Renal cortical epithelial cell (primary cell): ENCODE data around the gene ACOT2. TPM values are rescaled to one million over a fixed set of nuclear protein-coding genes. Genes with fewer than 3 reads are reported as not detected.
A peak's percentile ranks its signal among the peaks of the same experiment; 100 is the strongest.
"Not testable (repeated sequence)": the region's sequence is repeated elsewhere in the genome, so short reads cannot be mapped to it uniquely, and the experiment has no call there.

Experiments used
- DNase-seq: peaks from one replicate; pipeline ENCODE4 v3.0.0-alpha.2; 2011; ENCODE audit warnings: low read depth
- total RNA-seq: library from RNA; depleted of rRNA; stranded (reverse); fragments of >200 nt; gene quantifications from 2 replicates; pipeline ENCODE4 v1.2.3, GENCODE V29; 2014

The ACOT2 gene, protein sequence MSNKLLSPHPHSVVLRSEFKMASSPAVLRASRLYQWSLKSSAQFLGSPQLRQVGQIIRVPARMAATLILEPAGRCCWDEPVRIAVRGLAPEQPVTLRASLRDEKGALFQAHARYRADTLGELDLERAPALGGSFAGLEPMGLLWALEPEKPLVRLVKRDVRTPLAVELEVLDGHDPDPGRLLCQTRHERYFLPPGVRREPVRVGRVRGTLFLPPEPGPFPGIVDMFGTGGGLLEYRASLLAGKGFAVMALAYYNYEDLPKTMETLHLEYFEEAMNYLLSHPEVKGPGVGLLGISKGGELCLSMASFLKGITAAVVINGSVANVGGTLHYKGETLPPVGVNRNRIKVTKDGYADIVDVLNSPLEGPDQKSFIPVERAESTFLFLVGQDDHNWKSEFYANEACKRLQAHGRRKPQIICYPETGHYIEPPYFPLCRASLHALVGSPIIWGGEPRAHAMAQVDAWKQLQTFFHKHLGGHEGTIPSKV
- total RNA-seq: 20.8 and 36.7 TPM in 2 replicates

DNA sequence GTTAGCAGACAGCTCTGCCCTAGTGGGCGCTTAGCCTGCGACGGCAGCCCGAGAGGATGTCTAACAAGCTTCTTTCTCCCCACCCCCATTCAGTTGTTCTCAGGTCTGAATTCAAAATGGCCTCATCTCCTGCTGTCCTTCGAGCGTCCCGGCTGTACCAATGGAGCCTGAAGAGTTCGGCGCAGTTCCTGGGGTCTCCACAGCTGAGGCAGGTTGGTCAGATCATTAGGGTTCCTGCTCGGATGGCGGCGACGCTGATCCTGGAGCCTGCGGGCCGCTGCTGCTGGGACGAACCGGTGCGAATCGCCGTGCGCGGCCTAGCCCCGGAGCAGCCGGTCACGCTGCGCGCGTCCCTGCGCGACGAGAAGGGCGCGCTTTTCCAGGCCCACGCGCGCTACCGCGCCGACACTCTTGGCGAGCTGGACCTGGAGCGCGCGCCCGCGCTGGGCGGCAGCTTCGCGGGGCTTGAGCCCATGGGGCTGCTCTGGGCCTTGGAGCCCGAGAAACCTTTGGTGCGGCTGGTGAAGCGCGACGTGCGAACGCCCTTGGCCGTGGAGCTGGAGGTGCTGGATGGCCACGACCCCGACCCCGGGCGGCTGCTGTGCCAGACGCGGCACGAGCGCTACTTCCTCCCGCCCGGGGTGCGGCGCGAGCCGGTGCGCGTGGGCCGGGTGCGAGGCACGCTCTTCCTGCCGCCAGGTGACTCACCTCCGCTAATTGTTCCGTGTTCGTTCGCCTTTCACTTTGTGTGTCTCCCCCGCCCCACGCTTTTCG, at the start of gene ACOT2:
Gene ACOT2 (plus strand): TSS at position 29 of the 774 bp plus-strand sequence. CDS start 28 bp downstream, at position 57.
- DNase-seq: peak; percentile 82

DNA sequence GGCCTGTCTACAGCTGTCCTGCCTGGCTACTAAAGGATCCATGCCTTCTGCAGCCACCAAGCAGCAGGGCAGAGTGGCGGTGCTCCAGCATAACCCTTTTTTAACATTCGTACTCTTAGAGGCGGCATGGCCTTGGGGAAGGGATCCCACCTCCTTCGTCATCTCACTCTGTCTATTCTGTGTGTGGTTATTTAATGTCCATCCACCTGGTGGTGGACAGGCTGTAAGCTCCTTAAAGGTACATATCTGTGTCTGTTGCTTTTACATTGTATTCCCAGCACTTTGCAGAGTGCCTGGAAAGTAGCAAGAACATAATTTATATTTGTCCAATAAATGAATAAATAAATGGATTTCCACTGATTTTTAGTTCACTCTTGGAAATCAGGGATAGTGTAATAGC, 47.8 kb upstream of the ACOT2 start:
- no peak for DNase-seq

DNA sequence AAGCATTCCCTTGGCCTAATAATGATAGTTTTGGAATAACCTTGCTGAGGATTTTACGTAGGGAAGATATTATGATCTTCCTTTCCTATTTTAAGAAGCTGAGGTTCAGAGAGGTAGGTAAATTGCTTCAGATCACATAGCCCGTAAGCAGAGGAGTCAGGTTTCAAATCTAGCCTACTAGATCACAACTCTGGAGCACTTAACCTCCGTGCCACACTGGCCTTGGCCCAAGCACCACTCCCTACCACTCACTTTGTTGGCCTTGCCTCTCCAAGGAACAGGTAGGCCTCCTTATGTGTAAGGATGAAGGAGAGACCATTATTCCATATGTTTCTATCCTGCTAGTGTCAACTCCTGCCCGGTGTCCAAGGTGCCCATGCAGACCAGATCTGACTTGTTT, 44.5 kb upstream of the ACOT2 start:
- no peak for DNase-seq

DNA sequence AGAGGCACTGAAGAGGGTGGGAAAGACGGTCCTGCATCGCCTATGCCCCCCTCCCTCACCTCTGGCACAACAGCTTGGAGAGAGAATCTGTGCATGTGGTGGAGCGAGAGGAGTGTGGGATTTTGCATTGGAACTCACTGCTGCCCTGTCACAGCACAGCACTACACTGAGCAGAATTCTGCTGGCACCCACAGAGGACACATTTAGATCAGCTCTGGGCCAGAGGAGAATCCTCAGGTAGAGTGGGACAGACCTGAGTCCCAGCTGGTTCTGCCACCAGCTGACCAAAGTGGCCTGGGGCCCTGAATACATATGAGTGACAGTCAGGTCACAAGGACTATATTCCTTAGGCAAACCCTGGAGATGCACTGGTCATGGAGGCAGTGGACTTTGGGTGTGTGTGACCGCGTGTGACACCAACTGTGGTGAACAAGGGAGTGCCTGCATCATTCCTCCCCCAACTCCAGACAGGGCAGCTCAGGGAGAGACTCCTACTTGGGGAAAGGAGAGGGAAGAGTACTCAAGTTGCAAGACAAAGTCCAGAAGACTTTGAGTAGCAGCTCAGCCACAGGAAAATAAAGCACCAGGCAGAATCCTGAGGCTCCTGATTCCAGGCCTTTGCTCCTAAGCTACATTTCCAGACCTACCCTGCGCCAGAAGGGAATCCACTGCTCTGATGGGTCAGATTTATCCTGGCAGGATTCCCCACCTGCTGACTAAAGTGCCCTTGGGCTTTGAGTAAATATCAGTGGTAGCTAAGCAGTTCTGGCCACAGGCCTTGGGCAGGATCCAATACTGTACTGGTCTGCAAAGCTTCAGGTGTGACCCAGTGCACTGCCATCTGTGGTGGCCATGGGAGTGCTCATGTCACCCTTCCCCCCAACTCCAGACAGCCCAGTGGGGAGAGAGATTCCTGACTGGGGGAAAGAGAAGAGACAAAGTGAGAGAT, 42.7 kb upstream of the ACOT2 start:
- DNase-seq: peak; percentile 36

DNA sequence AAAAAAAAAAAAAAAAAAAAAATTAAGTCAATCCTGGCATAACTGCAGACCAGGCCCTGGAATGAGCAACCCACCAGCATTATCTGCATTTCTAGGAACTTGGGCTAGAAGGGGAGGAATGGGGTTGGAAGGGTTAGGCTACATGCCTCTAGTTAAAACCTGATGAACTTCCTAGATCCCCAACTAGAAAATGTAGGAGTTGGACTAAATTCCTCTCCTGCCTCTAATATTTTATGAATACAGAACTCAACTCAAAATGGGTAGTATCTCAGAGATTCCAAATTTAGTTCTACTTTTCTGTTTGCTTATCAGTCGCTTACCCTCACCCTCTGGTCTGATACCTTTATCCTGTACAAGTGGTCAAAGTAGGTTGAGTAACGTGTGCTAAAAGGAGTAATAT, 39.7 kb upstream of the ACOT2 start:
- not testable (repeated sequence) for DNase-seq

DNA sequence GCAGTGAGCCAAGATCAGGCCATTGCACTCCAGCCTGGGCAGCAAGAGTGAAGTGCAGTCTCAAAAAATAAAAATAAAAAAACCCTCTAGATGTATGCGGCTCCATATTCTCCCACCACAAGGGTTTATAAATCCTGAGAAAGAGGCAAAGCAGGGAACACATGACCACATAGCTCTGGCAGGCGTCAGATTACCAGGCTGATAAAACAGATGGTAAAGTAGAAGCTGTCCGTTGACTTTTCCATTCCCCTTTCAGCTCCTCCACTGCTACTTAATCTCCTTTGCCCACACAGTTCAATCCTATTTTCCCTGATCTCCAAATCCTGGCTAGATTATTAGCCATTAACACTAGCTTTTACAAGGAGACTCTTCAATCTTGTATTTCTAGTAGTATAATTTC, 37.0 kb upstream of the ACOT2 start:
- DNase-seq: not testable (repeated sequence)

DNA sequence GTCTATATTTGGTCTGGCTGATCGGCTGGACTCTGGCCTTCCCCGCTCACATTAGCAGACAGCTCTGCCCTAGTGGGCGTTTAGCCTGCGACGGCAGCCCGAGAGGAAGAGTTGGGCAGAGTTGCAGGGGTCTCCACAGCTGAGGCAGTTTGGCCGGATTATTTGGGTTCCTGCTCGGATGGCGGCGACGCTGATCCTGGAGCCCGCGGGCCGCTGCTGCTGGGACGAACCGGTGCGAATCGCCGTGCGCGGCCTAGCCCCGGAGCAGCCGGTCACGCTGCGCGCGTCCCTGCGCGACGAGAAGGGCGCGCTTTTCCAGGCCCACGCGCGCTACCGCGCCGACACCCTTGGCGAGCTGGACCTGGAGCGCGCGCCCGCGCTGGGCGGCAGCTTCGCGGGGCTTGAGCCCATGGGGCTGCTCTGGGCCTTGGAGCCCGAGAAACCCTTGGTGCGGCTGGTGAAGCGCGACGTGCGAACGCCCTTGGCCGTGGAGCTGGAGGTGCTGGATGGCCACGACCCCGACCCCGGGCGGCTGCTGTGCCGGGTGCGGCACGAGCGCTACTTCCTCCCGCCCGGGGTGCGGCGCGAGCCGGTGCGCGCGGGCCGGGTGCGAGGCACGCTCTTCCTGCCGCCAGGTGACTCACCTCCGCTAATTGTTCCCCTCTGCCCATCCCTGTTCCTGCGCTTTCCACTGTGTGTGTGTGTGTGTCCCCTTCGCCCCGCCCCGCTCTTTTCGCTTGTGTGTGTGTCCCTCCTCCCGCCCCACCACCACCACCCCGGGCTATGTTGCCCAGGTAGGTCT, 31.6 kb upstream of the ACOT2 start:
- peak; percentile 44 for DNase-seq

DNA sequence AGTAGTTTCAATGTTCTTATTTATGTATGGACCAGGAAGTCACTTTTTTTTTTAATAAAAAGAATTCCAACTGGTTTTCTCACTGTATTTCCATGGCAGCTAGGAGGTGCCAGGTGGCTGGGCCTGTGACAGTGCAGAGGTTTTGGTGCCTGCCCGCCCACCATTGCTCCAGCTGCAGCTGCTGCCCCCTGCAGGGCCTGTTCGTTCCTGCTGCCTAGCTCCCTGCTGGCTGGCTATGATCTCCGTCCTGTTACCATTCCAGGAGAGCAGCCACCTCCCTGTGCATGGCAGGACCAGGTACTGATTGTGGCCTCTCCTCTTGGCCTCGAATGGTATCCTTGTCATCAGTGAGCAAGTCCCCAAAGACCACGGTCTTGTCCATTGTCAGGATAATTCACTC, 30.0 kb upstream of the ACOT2 start:
- DNase-seq: peak; percentile 17

DNA sequence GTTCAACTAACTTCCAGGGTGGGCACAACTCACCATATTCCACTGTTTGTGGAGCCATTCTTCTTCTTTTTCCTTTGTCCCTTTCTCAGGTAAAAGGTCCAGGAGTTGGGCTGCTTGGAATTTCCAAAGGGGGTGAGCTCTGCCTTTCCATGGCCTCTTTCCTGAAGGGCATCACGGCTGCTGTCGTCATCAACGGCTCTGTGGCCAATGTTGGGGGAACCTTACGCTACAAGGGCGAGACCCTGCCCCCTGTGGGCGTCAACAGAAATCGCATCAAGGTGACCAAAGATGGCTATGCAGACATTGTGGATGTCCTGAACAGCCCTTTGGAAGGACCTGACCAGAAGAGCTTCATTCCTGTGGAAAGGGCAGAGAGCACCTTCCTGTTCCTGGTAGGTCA, 26.1 kb upstream of the ACOT2 start:
- not testable (repeated sequence) for DNase-seq

DNA sequence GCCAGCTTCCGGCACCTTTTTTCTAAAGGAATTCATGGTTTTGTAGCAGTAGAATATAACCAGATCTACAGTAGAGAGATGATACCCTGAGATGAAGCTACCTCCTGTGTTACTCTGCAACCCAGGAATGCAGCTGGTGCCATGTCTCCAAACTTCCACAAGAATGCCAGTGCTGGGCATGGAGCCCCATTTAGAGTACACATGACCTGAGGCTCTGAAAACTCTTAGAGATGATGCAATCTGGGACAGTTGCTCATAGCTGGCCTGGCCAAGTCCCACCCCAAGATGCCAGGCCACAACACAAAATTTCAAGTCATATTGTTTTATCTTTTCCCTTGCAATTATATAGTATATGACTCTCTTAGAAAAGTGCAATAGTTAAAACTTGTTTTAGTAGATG, 23.7 kb upstream of the ACOT2 start:
- DNase-seq: not testable (repeated sequence)

DNA sequence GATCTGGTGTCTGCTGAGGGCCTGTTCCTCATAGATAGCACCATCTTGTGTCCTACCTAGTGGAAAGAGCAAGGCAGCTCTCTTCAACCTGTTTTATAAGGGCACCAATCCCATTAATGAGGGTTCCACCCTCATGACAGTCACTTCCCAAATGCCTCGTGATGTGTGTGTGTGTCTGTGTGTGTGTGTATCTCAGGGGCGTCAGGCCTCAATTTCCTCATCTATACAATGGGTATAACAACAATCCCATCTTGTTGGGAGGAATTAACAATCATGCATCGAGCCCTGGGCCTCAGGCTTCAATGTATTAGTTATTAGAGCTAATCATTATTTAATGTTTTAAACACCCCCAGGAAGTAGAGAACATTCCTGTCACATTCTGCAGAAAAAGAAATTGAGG, 19.9 kb upstream of the ACOT2 start:
- DNase-seq: not testable (repeated sequence)

DNA sequence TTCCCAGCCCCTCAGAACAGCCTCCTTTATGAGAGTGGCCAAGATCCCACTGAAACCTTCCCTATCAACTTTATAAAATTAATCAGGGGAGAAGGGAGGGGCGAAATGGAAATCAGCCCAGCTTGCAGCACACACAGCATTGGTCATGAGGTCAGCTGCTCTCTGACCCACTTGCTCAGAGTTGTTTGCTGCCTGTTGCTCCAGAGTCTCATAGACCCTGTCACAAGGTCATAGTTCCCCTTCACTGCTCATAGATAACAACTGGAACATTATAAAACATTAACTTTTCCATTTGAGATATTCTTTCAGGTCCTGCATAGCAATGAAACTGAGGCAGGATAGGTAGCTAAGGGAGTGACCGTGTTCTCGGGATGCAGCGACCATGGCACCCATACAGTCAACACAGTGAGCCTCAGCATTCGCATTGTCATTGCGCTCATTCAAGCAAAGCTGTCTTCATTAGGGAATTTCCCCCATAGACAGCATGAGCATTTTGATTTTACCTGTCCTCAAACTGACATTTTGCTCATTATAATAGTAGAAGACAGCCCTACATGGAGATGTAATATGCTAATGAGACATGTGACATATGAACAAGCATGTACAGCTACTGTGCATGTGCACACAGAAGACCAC, 19.0 kb upstream of the ACOT2 start:
- DNase-seq: peak; percentile 20

DNA sequence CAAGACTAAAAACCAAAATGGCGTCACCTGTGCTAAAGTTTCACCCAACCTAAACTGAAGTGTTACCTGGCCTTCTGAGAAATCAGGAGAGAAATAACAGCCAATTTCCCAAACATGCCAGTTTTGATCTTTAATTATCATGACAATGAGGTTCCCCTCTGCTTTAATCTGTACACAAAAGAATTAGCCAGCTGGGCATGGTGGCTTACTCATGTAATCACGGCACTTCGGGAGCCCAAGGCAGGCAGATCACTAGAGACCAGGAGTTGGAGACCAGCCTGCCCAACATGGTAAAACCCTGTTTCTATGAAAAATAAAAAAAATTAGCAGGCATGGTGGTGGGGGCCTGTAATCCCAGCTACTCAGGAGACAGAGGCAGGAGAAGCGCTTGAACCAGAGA, 15.2 kb upstream of the ACOT2 start:
- DNase-seq: no peak

DNA sequence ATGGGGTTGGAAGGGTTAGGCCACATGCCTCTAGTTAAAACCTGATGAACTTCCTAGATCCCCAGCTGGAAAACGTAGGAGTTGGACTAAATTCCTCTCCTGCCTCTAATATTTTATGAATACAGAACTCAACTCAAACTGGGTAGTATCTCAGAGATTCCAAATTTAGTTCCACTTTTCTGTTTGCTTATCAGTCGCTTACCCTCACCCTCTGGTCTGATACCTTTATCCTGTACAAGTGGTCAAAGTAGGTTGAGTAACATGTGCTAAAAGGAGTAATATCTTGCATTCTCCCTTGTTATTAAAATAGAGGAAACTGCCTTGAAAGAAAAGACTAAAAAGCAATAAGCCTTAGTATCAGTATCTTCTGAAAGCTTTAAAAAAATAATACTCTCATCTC, 11.8 kb upstream of the ACOT2 start:
- DNase-seq: not testable (repeated sequence)

DNA sequence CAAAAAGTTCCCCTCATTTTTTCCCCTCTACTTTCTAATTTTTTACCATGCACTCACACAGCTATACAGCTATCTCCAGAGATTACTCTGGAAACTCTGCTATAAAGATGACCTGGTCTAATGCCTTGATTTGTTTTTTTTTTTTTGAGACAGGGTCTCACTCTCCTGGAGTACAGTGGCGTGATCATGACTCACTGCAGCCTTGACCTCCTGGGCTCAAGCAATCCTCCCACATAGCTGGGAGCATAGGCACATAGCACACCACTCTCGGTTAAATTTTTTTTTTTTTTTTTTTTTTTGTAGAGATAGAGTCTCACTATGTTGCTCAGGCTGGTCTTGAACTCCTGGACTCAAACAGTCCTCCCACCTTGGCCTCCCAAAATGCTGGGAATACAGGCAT, 10.8 kb upstream of the ACOT2 start:
- peak; percentile 17 for DNase-seq

DNA sequence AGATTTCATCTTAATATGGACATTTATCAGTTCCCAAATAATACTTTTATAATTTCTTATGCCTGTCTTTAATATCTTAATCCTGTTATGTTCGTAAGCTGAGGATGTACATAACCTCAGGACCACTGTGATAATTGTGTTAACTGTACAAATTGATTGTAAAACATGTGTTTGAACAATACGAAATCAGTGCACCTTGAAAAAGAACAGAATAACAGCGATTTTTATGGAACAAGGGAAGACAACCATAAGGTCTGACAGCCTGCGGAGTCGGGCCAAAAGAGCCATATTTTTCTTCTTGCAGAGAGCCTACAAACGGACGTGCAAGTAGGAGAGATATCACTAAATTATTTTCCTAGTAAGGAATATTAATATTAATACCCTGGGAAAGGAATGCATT, 6.8 kb upstream of the ACOT2 start:
- not testable (repeated sequence) for DNase-seq

DNA sequence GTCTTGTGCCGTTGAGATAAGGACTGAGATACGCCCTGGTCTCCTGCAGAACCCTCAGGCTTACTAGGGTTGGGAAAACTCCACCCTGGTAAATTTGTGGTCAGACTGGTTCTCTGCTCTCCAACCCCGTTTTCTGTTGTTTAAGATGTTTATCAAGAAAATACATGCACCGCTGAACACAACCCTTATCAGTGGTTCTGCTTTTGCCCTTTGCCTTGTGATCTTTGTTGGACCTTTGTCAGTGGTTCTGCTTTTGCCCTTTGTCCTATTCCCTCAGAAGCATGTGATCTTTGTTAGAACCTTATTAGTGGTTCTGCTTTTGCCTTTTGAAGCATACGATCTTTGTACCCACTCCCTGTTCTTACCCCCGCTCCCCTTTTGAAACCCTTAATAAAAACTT, 6.3 kb upstream of the ACOT2 start:
- not testable (repeated sequence) for DNase-seq

DNA sequence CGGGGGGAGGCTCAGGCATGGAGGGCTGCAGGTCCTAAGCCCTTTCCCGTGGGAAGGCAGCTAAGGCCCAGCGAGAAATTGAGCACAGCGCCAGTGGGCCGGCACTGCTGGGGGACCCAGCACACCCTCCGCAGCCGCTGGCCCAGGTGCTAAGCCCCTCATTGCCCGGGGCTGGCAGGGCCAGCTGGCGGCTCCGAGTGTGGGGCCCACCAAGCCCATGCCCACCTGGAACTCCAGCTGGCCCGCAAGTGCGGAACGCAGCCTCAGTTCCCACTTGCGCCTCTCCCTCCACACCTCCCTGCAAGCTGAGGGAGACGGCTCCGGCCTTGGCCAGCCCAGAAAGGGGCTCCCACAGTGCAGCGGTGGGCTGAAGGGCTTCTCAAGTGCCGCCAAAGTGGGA, 2.6 kb upstream of the ACOT2 start:
- not testable (repeated sequence) for DNase-seq

DNA sequence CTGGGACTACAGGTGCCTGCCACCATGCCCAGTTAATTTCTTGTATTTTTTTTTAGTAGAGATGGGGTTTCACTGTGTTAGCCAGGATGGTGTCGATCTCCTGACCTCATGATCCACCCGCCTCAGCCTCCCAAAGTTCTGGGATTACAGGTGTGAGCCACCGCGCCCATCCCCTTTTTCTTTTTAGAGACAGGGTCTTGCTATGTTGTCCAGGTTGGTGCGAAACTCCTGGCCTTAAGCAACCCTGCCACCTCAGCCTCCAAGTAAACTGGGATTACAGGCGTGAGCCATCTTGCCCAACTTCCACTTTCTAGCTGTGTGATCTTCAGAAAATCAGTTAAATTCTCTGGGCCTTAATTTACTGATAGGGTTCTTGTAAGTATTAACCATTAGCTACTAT, 2.1 kb upstream of the ACOT2 start:
- DNase-seq: not testable (repeated sequence)

DNA sequence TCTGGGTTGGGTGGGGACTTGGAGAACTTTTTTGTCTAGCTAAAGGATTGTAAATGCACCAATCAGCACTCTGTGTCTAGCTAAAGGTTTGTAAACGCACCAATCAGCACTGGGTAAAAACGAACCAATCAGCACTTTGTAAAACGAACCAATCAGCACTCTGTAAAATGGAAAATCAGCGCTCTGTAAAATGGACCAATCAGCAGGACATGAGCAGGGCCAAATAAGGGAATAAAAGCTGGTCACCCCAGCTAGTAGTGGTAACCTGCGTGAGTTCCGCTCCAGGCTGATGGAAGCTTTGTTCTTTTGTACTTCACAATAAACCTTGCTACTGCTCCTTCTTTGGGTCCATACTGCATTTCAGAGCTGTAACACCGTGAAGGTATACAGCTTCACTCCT, 1.7 kb upstream of the ACOT2 start:
- DNase-seq: no peak
